Medulla oblongata (tissue), 1 donor: ENCODE results near the gene ZNF611.
"Not testable (repeated sequence)": the region's sequence is repeated elsewhere in the genome, so short reads cannot be mapped to it uniquely, and the experiment has no call there.

ENCODE experiments used
- DNase-seq: peaks from one replicate; pipeline ENCODE4 v3.0.0-alpha.2; 2015; ENCODE audit errors: extremely low spot score

Gene ZNF611

DNA sequence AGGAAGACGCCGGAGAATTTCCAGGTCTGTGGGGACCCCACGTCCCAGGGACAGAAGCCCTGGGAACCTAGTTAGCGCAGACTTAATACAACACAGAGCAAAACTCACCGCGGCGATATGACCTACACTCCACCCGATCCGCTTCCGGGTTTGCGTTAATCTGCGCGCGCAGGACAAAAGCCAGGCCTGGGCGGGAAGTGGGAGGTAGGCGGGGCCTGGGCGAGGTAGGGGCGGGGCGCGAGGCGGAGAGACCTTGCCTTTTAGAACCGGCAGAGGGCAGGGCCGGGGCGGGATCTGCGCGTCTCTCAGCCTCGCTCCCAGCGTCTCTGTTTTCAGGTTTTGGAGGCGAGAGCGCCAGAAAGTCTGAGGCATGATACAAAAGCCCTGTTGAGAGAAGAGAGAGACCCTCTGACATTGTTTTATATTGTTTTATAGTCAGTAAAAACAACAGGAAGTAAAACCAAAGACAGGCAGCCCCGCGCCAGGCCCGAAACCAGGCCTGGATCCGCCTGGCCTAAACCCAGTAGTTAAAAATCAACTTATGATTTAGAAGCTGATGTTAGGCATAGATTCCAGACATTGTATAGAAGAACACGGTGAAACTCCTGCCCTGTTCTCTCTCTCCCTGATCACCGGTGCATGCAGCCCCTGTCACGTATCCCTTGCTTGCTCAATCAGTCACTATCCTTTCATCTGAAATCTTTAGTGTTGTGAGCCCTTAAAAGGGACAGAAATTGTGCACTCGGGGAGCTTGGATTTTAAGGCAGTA, at the start of gene ZNF611:
ZNF611 (minus strand) TSS at position 152 of the 769 bp plus-strand sequence. CDS start 19,150 bp downstream, outside the sequence.
- DNase-seq = peak; percentile 97

DNA sequence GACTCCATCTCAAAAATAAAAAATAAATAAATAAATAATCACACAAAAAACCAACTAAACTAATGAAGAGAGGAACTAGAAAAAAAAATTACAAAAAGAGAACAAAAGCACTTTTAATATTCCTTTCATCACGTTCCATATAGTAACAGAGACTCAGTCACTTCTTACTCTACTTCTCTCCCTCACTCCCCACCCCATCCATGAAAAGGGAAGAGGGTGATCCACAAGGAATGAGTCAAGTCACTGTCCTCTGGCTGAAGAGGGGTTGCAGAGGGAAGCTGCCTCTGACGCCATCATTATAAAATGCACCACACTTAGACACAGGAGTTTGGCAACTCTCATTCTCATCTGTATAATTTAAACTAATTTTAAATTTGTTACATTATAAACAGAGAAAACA, 48.0 kb upstream of the ZNF611 start:
- DNase-seq = not testable (repeated sequence)

DNA sequence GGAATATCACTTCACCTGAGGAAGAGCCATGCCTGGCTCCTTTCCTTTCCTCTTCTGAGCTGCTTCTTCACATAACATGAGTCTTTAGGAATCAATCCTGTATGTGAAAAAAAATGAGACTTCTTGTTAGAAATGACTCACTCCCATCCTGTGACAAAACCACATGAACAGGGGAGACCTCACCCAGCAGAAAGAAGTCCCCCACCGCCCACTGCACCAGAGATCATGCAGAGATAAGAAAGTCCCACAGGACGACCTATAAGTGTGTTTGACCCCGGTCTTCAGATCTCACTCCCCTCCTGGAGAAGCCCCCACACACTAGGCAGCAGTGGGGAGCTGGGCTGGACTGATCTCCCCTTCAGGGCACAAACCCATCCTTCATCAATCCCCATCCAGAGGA, 44.0 kb upstream of the ZNF611 start:
- DNase-seq = no peak

DNA sequence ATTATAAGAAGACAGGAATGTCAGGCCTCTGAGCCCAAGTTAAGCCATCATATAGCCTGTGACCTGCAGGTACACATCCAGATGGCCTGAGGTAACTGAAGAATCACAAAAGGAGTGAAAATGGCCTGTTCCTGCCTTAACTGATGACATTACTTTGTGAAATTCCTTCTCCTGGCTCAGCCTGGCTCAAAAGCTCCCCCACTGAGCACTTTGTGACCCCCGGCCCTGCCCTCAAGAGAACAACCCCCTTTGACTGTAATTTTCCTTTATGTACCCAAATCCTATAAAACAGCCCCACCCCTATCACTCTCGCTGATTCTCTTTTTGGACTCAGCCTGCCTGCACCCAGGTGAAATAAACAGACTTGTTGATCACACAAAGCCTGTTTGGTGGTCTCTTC, 21.6 kb upstream of the ZNF611 start:
- DNase-seq = not testable (repeated sequence)

DNA sequence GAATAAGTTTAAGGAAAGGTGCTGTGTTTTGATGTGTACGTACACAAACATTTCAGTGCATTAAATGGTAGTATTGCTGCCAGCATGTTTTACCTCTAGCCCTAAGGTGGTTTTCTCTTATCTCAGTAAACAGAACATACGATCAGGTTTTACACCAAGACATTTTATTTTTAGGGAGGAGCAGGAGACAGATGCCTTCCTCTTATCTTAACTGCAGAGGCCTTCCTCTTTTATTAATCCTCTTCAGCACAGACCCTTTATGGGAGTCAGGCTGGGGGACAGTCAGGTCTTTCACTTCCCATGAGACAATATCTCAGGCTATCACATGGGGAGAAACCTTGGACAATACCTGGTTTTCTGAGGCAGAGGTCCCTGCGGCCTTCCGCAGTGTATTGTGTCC, 14.9 kb upstream of the ZNF611 start:
- no peak for DNase-seq

DNA sequence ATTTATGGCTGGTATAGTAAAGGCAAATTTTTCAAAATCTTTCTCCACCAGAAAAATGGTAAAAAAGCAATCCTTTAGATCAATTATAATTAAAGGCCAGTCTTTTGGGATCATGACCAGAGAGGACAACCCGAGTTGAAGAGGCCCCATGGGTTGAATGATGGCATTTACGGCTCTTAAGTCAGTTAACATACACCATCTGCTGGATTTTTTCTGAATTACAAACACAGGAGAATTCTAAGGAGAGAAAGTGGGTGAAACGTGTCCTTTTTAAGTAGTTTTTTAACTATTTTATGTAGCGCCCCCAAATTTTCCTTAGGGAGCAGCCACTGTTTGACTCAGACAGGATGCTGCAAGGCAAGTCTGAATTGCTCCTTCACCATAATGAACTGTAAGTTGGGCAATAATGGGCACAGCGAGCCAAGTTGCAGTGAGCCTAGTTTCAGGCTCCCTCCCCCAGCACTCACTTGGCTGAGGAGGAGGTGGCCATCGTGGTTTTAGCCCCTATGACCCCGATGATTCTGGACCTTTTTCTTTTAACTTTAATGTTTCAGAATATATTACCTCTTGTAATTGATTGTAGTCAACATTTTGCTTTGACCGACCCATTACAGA, 13.6 kb upstream of the ZNF611 start:
- DNase-seq = peak; percentile 72

DNA sequence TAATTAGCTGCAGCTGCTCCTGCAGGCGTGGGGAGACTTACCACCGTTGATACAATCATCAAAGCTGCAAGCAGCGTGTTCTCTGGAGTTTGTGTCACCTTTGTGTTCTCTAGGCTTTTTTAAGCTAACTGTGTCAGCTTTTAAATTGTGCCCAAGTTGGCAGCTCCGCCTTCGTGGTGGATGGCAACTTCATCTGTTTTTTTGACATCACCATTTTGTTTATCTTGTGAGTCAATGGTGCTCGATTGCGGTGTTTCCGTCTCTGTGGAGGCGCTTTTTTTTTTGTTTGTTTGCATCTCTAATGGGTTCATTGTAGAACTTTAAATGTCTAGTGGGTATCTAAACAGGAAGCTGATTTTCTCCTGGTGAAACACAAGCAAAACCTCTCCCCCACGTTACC, 11.1 kb upstream of the ZNF611 start:
- DNase-seq = not testable (repeated sequence)

DNA sequence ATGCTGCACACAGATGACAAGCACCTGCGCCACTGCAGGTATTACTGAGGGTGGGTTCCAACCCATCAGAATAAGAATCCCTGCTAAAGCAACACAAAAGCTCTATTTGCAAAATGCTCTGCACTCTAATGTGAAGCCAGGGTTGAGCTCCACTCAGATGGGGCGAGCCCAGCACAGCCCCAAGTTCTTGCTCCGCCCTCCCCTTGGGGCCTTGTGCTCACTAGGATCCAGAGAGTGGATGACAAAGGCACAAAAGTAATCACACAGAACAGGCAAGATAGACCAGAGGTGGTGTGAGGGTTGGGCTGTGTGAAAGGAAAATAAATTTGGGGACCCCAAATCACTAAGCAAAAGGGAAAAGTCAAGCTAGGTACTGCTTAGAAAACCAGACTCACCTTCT, 8.2 kb upstream of the ZNF611 start:
- no peak for DNase-seq

DNA sequence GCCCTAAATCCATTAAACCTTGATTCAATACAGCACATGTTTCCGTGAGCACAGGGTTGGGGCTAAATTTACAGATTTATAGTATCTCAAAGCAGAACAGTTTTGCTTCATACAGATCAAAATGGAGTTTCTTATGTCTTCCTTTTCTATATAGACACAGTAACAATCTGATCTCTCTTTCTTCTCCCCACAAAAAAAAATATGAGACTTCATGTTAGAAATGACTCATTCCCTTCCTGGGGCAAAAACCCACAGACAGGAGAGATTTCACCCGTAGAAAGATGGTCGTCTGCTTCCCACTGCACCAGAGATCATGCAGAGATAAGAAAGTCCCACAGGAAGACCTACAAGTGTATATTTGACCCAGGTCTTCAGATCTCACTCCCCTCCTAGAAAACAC, 7.7 kb upstream of the ZNF611 start:
- DNase-seq = no peak

DNA sequence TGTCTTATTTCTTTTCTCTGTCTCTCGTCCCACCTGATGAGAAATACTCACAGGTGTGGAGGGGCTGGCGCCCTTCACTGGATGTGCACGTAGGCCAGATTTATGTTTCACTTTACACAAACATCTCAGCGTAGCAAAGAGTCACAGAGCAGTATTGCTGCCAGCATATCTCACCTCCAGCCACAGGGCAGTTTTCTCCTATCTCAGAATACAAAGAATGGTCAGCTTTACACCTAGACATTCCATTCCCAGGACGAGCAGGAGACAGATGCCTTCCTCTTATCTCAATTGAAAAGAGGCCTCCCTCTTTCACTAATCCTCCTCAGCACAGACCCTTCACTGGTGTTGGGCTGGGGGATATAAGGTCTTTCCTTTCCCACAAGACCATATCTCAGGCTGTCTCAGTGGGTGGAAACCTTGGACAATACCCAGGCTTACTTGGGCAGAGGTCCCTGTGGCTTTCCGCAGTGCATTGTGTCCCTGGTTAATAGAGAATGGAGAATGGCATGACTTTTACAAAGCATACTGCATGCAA, 7.2 kb upstream of the ZNF611 start:
- no peak for DNase-seq

DNA sequence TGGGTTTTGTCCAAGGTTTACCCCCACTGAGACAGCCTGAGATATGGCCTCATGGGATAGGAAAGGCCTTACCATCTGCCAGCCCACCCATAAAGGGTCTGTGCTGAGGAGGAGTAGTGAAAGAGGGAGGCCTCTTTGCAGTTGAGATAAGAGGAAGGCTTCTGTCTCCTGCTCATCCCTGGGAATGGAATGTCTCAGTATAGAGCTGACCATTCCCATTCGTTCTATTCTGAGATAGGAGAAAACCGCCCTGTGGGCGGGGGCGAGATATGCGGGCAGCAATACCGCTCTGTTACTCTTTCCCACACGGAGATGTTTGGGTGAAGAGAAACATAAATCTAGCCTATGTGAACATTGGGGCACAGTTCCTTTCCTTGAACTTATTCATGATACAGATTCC, 6.5 kb upstream of the ZNF611 start:
- DNase-seq = not testable (repeated sequence)

DNA sequence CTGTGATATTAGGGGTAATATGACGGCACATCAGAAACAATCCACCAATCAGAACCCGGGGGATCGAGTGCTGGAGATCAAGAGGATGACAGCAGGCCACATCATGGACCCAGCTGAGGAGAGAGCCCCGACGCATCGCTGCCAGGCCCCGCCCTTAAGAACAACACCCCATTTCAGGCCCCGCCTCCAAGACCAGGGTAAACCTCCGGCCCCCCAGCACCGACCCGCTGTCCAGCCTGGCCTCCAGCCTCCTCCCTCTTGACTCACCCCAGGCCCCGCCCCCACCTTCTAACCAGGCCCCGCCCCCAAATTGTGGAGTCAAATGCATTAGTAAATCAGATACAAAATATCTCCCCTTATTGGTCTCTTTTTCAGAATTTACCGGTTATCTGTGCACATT, 4.7 kb upstream of the ZNF611 start:
- DNase-seq = no peak

DNA sequence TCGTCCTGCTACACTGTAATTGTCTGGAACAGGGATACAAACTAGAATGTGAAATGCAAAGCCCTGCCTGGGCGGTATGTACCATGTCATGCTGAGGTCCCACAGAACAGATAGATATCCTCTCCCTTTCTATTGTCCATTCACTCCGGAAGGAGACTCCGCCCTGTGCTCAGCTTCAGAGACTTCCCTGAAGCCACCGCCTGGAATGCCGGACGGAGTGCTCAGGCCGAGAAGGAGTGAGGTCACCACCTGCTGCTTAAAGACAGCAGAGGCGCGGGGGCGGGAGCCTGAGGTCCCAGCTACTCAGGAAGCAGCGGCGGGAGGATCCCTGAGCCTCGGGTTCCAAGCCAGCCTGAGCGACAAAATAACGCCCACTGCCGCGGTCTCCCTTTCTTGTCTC, 890 bp upstream of the ZNF611 start:
- DNase-seq = peak; percentile 23

DNA sequence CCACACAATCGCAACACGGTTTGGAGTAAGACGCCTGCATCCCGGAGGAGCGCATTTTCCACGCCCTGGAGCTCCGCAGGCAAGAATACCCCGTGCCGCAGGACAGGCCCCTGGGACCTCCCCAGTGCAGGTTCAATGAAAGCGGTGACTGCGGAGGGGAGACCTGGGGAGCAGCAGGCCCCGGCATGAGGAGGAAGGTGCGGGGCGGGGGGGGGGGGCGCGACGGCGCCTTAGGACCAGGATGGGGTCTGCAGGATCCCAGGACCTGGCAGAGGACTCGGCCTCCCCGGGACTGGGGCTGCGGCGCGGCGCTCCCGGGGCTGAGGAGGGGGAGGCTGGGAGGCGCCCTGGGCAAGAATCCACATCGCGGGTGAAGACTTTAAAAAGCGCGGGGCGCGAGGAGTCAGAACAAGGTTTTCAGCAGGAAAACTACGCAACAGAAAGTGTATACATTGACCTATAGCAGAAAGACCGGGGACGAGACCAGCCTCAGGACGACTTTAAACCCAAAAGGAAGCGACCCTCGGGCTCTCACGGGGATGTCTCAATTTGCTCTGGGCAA, 432 bp downstream of the ZNF611 start:
- DNase-seq = peak; percentile 2

DNA sequence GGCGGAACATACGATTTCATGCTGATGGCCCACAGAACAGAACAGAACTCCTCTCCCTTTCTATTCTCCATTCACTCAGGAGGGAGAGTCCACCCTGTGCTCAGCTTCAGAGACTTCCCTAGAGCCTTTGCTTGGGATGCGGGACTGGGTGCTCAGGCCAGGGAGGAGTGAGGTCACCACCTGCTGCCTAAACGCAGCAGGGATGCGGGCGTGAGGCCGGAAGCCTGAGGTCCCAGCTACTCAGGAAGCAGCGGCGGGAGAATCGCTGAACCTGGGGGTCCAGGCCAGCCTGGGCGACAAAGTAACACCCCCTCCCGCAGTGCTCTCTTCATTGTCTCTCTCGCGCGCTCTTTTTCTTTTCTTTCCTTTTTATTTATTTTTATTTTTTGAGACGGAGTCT, 8.8 kb downstream of the ZNF611 start:
- DNase-seq = not testable (repeated sequence)

DNA sequence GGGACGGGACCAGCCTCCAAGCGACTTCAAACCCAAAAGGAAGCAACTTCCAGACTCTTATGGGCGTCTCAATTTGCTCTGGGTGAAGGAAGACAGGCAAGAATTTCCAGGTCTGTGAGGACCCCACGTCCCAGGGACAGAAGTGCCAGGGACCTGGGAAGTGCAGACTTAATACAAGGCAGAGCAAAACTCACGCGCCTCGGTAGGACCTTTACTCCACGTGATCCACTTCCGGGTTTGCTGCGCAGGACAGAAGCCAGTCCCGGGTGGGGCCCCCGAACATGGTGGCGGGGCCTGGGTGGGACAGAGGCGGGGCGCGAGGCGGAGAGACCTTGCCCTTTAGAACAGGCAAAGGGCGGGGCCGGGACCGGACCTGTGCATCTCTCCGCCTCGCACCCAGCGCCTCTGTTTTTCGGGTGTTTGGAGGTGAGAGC, 9.3 kb downstream of the ZNF611 start:
- no peak for DNase-seq

DNA sequence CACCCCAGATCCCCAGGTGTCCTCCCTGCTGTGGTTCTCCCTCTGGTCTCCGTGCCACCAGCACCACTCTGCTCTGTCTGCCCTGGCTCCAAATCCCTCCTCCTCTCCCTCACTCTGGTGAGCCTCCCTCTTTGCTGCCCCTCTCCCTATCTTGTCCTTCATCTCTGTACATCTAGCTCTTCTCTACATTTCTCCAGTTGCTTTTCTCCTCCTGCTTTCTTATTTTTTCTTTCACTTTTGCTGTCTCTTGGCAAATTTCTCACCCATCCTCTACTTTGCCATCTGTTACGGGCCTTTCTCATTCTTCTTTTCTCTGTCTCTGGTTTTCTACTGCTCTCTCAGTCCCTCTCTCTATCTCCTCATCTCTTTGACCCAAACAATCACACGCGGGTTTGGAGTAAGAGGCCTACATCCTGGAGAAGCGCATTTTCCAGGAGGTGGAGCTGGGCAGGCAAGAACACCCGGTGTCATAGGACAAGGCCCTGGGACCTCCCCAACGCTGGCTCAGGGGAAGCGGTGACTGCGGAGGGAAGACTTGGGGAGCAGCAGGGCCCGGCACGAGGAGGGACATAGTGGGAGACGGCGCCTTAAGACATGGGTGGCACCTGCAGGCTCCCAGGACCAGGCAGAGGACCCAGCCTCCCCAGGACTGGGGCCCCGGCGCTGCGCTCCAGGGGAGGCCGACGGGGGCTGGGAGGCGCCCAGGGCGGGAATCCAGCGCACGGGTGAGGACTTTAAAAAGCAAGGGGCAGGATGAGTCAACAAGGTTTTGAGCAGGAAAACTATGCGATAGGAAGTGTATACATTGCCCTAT, 9.9 kb downstream of the ZNF611 start:
- no peak for DNase-seq

DNA sequence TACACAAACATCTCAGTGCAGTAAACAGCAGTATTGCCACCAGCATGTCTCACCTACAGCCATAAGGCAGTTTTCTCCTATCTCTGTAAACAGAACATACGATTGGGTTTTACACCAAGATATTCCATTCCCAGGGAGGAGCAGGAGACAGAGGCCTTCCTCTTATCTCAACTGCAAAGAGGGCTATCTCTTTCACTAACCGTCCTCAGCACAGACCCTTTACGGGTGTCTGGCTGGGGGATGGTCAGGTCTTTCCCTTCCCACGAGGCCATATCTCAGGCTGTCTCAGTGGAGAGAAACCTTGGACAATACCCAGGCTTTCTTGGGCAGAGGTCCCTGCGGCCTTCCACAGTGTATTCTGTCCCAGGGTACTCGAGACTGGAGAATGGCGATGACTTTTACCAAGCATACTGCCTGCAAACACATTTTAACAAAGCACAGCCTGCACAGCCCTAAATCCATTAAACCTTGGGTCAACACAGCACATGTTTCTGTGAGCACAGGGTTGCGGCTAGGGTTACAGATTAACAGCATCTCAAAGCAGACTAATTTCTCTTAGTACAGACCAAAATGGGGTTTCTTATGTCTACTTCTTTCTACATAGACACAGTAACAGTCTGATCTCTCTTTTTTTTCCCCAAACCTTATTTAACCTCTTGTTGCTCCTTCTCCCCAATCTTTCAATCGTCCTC, 10.8 kb downstream of the ZNF611 start:
- DNase-seq = not testable (repeated sequence)

DNA sequence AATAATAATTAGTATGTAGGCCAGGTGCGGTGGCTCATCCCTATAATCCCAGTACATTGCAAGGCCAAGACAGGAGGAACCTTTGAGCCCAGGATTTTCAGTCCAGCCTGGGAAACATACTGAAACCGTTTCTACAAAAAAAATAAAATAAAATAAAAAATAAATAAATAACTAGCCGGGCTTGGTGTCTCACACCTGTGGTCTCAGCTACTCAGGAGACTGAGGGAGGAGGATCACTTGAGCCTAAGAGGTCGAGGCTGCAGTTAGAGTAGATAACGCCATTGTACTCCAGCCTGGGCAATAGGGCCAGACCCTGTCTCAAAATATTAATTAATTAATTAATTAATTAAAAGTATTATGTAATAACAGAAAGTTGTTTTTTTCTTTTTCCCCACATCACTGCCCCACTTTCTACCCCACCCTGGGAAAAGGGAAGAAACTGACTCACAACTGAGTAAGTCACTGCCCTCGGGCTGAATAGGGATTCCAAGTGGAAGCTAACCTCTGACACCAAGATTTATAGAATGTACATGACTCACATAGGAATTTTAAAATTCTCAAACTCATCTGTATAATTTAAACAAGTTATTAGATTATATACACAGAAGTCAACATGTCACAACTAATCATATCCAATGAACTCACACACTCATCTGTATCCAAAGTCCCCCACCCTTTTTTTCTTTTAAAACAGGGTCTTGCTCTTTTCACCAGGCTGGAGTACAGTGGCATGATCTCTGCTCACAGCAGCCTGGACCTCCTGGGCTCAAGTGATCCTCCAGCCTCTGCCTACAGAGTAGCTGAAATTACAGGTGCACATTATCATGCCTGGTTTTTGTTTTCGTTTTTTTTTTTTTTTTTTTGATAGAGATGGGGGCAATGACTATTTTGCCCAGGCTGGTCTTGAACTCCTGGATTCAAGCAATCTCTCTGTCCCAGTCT, 12.5 kb downstream of the ZNF611 start:
- DNase-seq = no peak

DNA sequence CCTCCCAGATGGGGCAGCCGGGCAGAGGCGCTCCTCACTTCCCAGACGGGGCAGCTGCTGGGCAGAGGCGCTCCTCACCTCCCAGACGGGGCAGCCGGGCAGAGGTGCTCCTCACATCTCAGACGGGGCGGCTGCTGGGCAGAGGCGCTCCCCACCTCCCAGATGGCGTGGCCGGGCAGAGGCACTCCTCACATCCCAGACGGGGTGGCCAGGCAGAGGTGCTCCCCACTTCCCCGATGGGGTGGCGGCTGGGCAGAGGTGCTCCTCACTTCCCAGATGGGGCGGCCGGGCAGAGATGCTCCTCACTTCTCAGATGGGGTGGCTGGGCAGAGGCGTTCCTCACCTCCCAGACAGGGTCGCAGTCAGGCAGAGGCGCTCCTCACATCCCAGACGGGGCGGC, 14.3 kb downstream of the ZNF611 start:
- not testable (repeated sequence) for DNase-seq
